Psoas muscle (tissue), 8 donors: ENCODE measurements around the gene MIPEP. TPM values are rescaled to one million over a fixed set of nuclear protein-coding genes. Genes with fewer than 3 reads are reported as not detected.

ENCODE experiments used
- ATAC-seq, 4 donors: fragments of 200-7000 bp; cut with Tn5 transposase; one replicate each; pipeline ENCODE4 v1.9.1; 2020; ENCODE audit warnings: moderate library complexity in 3 of 4, mild to moderate bottlenecking in 2 of 4
- DNase-seq, 2 donors: peaks; one replicate each; pipeline ENCODE4 v3.0.0-alpha.2; 2020
- H3K27ac ChIP-seq: fragments of 200-600 bp; one replicate; pipeline ENCODE4 v1.8.0; 2022
- H3K27me3 ChIP-seq, 3 donors: fragments of 200-600 bp in 1 of 3; one replicate each; pipeline versions ENCODE4 v1.6.1 to v1.8.0; 2013 to 2022; ENCODE audit warnings: low read length in 2 of 3, mild to moderate bottlenecking in 2 of 3, moderate library complexity in 1 of 3; ENCODE audit not compliant: insufficient read depth in 3 of 3
- H3K36me3 ChIP-seq, 2 donors: fragments of 200-600 bp in 1 of 2; one replicate each; pipeline versions ENCODE4 v1.6.1 to v1.8.0; 2013 to 2022; ENCODE audit warnings: low read depth in 1 of 2, mild to moderate bottlenecking in 1 of 2, moderate library complexity in 1 of 2; ENCODE audit not compliant: insufficient read depth in 1 of 2
- H3K4me1 ChIP-seq: fragments of 200-600 bp; one replicate; pipeline ENCODE4 v1.8.0; 2022
- H3K4me3 ChIP-seq: fragments of 200-600 bp; one replicate; pipeline ENCODE4 v1.8.0; 2022; ENCODE audit warnings: mild to moderate bottlenecking
- H3K9me3 ChIP-seq: fragments of 200-600 bp; one replicate; pipeline ENCODE4 v1.8.0; 2022
- CTCF ChIP-seq: fragments of 200-600 bp; IDR thresholded peaks from one replicate; pipeline ENCODE4 v1.8.0; 2022; ENCODE audit warnings: antibody characterized with exemption
- whole genome bisulfite sequencing, 3 donors: extraction: QIAGEN DNeasy Blood & Tissue Kit; methylation state at CpG; one replicate each; pipeline versions ENCODE4 v1.1.6 to v1.1.7; 2013; 5-methylcytosine and 5-hydroxymethylcytosine counted together
- intact Hi-C, 2 donors: fragments of 100-400 bp; cut with DNase I; formaldehyde crosslinking; loops; one replicate each; pipeline versions ENCODE4 v1.11.0 to v1.14.2; 2022
- polyA plus RNA-seq, 3 donors: library from polyadenylated mRNA; stranded (reverse); fragments of 200-250 nt; gene quantifications; one replicate each; pipeline ENCODE4 v1.2.3, GENCODE V29; 2013
- total RNA-seq, 4 donors: library from RNA; stranded (reverse); fragmentation: NEBNext Ultra II Directional in 2 of 4; extraction: Animal tissue kit (Norgen Biotek cat#: 25700) in 2 of 4; gene quantifications; one replicate each; pipeline versions ENCODE4 v1.2.1 to v1.2.4, GENCODE V29; 2021 to 2023
- donor health status: healthy with polysubstance abuse.
- donor health status: DM: no; HTN: no; CAD: no; lungs with moderate emphysema.
- donor health status: Bipolar disorder and iron deficiency.
- donor health status: healthy.
- donor health status: DM: yes; HTN: yes; CAD: no.
- donor health status: DM: no; HTN: no; CAD: no.
- donor health status: DM: no; HTN: no; CAD: no.
- donor health status: DM: yes; HTN: yes; CAD: no.

The MIPEP gene
- total and polyA plus RNA-seq, 7 donors: 13.3 to 28.2 (median 17.0) TPM

DNA sequence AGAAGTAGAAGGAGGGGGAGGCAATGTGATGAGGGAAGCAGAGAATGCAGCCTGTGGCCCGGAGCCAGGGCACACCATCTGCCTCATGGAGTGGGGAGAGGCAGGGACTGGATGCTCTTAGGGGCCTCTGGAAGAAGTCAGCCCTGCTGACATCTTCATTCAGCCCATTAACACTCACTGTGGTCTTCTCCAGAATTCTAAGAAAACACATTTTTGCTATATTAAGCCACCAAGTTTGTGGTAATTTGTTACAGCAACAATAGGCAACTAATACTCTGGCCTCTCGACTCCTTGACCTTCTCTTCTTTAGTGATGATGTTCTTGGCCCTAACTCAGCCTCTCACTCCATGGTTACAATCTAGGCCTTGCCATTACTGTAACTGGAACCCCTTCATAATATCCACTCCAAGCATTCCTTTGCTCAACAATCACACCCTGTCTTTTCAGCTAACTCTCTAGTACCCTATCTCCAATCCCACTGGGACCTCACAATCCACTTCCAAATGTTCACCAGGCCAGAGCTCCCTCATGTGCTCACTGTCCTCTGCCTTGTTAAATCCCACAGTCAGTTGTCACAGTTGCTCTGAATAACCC, 98.5 kb downstream of the MIPEP start:
- no peak overlapping the region for H3K27ac ChIP-seq
- H3K36me3 ChIP-seq: no peaks in the 10 kb centered on the region
- H3K27me3 ChIP-seq: no peaks in the 10 kb centered on the region
- intact Hi-C loops: no loop called here
- WGBS, 3 donors: 22 to 54% (median 44%) methylated on average over 2 of the region's 2 CpGs
- H3K4me1 ChIP-seq: peaks cover 9% of the 10 kb centered on the region
- no peak for TF ChIP-seq CTCF
- H3K9me3 ChIP-seq: no peaks in the 10 kb centered on the region
- DNase-seq (no peak), ATAC-seq (peak in 3 of 4 donors; percentile 23 to 56 (median 26))
- no peak overlapping the region for H3K4me3 ChIP-seq

DNA sequence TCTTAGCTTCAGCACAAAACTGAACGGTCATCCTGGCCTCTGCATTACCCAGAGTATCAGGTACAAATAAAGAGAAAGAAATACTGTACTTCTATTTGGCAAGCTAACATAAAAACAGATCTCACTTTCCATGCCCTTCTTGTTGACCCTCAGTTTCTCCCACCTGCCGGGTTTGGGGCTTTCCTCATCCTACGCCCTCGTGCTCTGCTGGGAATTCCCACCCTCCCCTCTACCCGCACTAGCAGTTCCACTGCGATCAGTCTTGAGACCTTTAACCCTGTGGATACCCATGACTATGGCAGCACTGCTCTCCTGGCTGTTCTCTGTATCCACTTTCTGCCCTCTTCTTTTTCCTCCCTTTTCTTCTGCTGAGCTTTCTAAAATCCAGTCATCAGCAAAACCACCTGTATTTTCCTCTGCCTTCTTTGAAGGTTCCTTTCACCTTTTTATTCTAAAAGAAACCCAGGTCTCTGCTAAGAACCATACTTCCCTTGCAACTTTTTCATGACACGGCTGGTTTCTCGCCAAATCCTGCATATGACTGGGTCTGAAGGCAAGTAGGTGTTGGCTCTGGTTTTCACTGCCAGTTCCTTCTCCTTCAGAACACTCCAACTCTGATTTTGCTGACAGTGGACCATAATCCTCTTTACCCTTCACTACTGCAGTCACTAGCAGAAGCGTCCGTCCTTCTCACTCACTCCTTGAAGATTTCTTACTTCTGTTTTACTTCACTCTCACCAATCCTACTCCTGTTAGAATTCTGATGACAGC, 99.4 kb downstream of the MIPEP start:
- no peak for TF ChIP-seq CTCF
- peaks cover 3% of the 10 kb centered on the region for H3K4me1 ChIP-seq
- no peak overlapping the region for H3K27ac ChIP-seq
- DNase-seq (no peak), ATAC-seq (no peak)
- 65 to 81% (median 80%) methylated on average over 10 of the region's 10 CpGs for WGBS, 3 donors
- no peaks in the 10 kb centered on the region for H3K27me3 ChIP-seq
- no peaks in the 10 kb centered on the region for H3K9me3 ChIP-seq
- no peaks in the 10 kb centered on the region for H3K36me3 ChIP-seq
- intact Hi-C loops: no loop called here
- no peak overlapping the region for H3K4me3 ChIP-seq

- ATAC-seq (no peak), DNase-seq (no peak)
- Histone ChIP-seq H3K36me3 (no peaks in the 10 kb centered on the region), H3K9me3 (no peaks in the 10 kb centered on the region), H3K4me3 (no peak overlapping the region), H3K27ac (no peak overlapping the region), H3K27me3 (no peaks in the 10 kb centered on the region), H3K4me1 (no peaks in the 10 kb centered on the region)
- intact Hi-C loops: no loop called here
- TF ChIP-seq CTCF: no peak
- 72 to 88% (median 75%) methylated on average over 2 of the region's 2 CpGs for WGBS, 3 donors
These were observed 100.7 kb downstream of the MIPEP start for GRCh38 chr13:23788459-23788858.

GRCh38 chr13:23787464-23787863, 101.7 kb downstream of the MIPEP start:
- TF ChIP-seq CTCF: no peak
- WGBS, 3 donors: 69 to 81% (median 70%) methylated on average over 4 of the region's 4 CpGs
- intact Hi-C loops: no loop called here
- ATAC-seq (no peak), DNase-seq (no peak)
- Histone ChIP-seq H3K4me1 (no peaks in the 10 kb centered on the region), H3K9me3 (no peaks in the 10 kb centered on the region), H3K27ac (no peak overlapping the region), H3K27me3 (no peaks in the 10 kb centered on the region), H3K36me3 (no peaks in the 10 kb centered on the region), H3K4me3 (no peak overlapping the region)
